ENCODE measurements around the gene NTNG1. TPM values are rescaled to one million over a fixed set of nuclear protein-coding genes. Genes with fewer than 3 reads are reported as not detected.

Gene NTNG1
- total RNA-seq, 1 experiment from 2014 or later: 1.5 TPM

DNA sequence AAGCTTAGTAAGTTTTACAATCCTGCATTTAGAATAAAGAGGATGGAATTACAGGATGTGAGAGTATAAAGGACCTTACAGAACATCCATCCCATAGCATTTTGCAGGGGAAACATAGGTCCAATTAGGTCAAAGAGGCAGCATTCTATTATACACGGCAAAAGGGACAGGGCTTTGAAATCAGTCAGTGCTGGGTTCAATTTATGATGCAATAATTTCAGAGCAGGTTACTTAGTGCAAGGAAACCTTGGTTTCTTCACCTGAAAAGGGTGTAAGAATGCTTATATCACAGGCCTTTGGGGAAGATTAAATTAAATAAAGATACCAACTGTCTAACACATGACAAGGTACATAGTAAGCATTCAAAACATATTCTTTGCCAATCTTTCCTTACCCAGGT is 17.1 kb upstream of the NTNG1 start:
- H4K20me1 ChIP-seq (ENCODE audit: control insufficient read depth, insufficient read depth, insufficient read length): no peaks in the 10 kb centered on the region

More for the DNA sequence above, 17.1 kb upstream of the NTNG1 start:
- Histone ChIP-seq H3K18ac (ENCODE audit: insufficient read length, low read depth, low read length) (no peak overlapping the region), H4K91ac (ENCODE audit: insufficient read length, low read depth, low read length) (no peak overlapping the region), H4K5ac (ENCODE audit: insufficient read length, low read depth, low read length) (no peak overlapping the region), H3K79me2 (ENCODE audit: insufficient read depth, low read length) (no peaks in the 10 kb centered on the region), H3K4me2 (ENCODE audit: insufficient read depth, insufficient read length, low read length) (no peak overlapping the region), H2AFZ (ENCODE audit: low read length) (no peak overlapping the region), H2BK5ac (ENCODE audit: insufficient read length, low read length) (no peak overlapping the region), H3K56ac (ENCODE audit: insufficient read length, low read depth, low read length) (no peak overlapping the region), H2BK120ac (ENCODE audit: low read depth, low read length, poor library complexity, severe bottlenecking) (no peak overlapping the region), H3T11ph (ENCODE audit: low read length) (no peak overlapping the region), H3K9ac (ENCODE audit: extremely low read depth, insufficient read length, low read length) (no peak overlapping the region), H4K8ac (replicated peaks; ENCODE audit: insufficient read length, low read depth, low read length) (no peak overlapping the region), H3K14ac (ENCODE audit: insufficient read depth, low read length) (no peak overlapping the region), H2BK15ac (ENCODE audit: low read depth, low read length) (no peak overlapping the region), H2BK20ac (ENCODE audit: low read depth, low read length, poor library complexity, severe bottlenecking) (no peak overlapping the region), H3K4ac (ENCODE audit: low read depth, low read length) (no peak overlapping the region), H3K23ac (ENCODE audit: insufficient read length, low read depth, low read length) (no peak overlapping the region), H3K9me3 (ENCODE audit: control insufficient read depth, low read depth, low read length) (no peaks in the 10 kb centered on the region), H3K23me2 (ENCODE audit: insufficient read length, low read depth, low read length, poor library complexity, severe bottlenecking) (no peaks in the 10 kb centered on the region), H3K79me1 (ENCODE audit: insufficient read depth, low read depth, low read length, poor library complexity, severe bottlenecking) (no peaks in the 10 kb centered on the region), H3K27me3 (ENCODE audit: insufficient read depth, low read length) (no peaks in the 10 kb centered on the region), H2AK5ac (ENCODE audit: insufficient read length, low read length) (no peak overlapping the region), H3K4me1 (ENCODE audit: insufficient read depth, low read length) (no peaks in the 10 kb centered on the region; the same call in 1 of the 2 replicates), H3K27ac (ENCODE audit: insufficient read length, low read depth, low read length) (no peak overlapping the region), H2BK12ac (ENCODE audit: insufficient read length, low read depth, low read length) (no peak overlapping the region)
- Mint-ChIP-seq H3K36me3 (ENCODE audit: insufficient read depth in 1 of 3, low read depth in 3 of 3) (no peaks in the 10 kb centered on the region), H3K27ac (no peak overlapping the region), H3K4me1 (no peaks in the 10 kb centered on the region), H3K4me3 (no peak overlapping the region), H3K27me3 (ENCODE audit: low read depth) (no peaks in the 10 kb centered on the region), H3K9me3 (no peaks in the 10 kb centered on the region)
- no CpG with 5 or more reads among the region's 1 CpG for WGBS (ENCODE audit: extremely low coverage, insufficient read length, low lambda C conversion rate)
- TF ChIP-seq, protein P1, sequence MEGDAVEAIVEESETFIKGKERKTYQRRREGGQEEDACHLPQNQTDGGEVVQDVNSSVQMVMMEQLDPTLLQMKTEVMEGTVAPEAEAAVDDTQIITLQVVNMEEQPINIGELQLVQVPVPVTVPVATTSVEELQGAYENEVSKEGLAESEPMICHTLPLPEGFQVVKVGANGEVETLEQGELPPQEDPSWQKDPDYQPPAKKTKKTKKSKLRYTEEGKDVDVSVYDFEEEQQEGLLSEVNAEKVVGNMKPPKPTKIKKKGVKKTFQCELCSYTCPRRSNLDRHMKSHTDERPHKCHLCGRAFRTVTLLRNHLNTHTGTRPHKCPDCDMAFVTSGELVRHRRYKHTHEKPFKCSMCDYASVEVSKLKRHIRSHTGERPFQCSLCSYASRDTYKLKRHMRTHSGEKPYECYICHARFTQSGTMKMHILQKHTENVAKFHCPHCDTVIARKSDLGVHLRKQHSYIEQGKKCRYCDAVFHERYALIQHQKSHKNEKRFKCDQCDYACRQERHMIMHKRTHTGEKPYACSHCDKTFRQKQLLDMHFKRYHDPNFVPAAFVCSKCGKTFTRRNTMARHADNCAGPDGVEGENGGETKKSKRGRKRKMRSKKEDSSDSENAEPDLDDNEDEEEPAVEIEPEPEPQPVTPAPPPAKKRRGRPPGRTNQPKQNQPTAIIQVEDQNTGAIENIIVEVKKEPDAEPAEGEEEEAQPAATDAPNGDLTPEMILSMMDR (conservative IDR thresholded peaks at IDR 0.05): no peak
- no peak for DNase-seq
